Esophagus (tissue), 2 donors: Measurements from ENCODE around the gene ARAF. TPM values are rescaled to one million over a fixed set of nuclear protein-coding genes. Genes with fewer than 3 reads are reported as not detected.
A peak's percentile ranks its signal among the peaks of the same experiment; 100 is the strongest.
"Not testable (repeated sequence)": the region's sequence is repeated elsewhere in the genome, so short reads cannot be mapped to it uniquely, and the experiment has no call there.

Experiments
- H3K27ac ChIP-seq, 2 donors: one replicate each; pipeline ENCODE4 v1.5.1; 2013; ENCODE audit warnings: low read depth in 2 of 2, mild to moderate bottlenecking in 2 of 2, inconsistent platforms in 1 of 2, low read length in 1 of 2, moderate library complexity in 1 of 2
- H3K27me3 ChIP-seq, 2 donors: one replicate each; pipeline ENCODE4 v1.6.1; 2013; ENCODE audit warnings: low read length in 2 of 2, control low read depth in 1 of 2, mild to moderate bottlenecking in 1 of 2; ENCODE audit not compliant: insufficient read depth in 2 of 2, control insufficient read depth in 1 of 2
- H3K36me3 ChIP-seq, 2 donors: one replicate each; pipeline ENCODE4 v1.6.1; 2013; ENCODE audit warnings: low read length in 1 of 2; ENCODE audit not compliant: control insufficient read depth in 2 of 2, insufficient read depth in 2 of 2
- H3K4me1 ChIP-seq, 2 donors: one replicate each; pipeline ENCODE4 v1.6.1; 2013; ENCODE audit warnings: low read length in 1 of 2; ENCODE audit not compliant: control insufficient read depth in 2 of 2, insufficient read depth in 2 of 2
- H3K4me3 ChIP-seq, 2 donors: one replicate each; pipeline ENCODE4 v1.5.1; 2013; ENCODE audit warnings: low read length in 2 of 2, mild to moderate bottlenecking in 2 of 2, low read depth in 1 of 2, moderate library complexity in 1 of 2
- H3K9me3 ChIP-seq, 2 donors: one replicate each; pipeline ENCODE4 v1.6.1; 2013; ENCODE audit warnings: mild to moderate bottlenecking in 2 of 2, low read depth in 1 of 2, low read length in 1 of 2, moderate library complexity in 1 of 2; ENCODE audit not compliant: control insufficient read depth in 2 of 2, insufficient read depth in 1 of 2
- WGBS, 2 donors: extraction: QIAGEN DNeasy Blood & Tissue Kit; methylation state at CpG; one replicate each; pipeline ENCODE4 v1.1.7; 2013; 5-methylcytosine and 5-hydroxymethylcytosine counted together
- polyA plus RNA-seq, 2 donors: library from polyadenylated mRNA; stranded (reverse); fragments of 200-250 nt; gene quantifications; one replicate each; pipeline ENCODE4 v1.2.3, GENCODE V29; 2013
- donor health status: healthy with polysubstance abuse.
- donor health status: Bipolar disorder and iron deficiency.

ARAF gene
- 10 to 100 TPM; 20.9 to 24.3 TPM for polyA plus RNA-seq

DNA sequence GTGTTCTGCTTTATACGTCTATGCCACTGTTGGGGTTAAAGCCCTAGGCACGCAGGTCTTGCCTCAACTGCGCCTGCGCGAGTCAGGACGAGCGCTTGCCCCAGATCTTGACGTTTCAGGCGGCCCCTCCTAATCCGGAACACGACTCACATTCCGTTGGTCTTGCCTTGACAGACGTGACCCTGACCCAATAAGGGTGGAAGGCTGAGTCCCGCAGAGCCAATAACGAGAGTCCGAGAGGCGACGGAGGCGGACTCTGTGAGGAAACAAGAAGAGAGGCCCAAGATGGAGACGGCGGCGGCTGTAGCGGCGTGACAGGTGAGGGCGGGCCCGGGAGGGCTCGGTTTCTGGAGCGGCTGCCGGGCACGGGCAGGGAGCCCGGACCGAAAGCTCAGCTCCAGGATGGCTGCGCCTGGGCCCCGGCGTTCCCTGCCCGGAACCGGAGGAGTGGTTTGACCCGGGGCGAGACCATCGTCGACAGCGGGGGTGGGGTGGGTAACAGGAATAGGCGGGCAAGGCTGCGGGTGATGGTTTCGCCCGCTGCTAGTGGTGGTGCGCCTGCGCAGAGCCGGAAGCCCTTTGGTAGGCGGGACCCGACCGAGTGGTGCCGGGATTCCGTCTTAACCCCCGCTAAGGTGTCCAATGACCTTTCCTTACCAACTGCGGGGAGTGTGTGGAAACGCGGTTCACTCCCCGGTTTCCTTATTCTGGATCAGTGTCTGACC is at the start of gene ARAF:
ARAF (plus strand) TSS at position 272 of the 725 bp plus-strand sequence. CDS start 1,763 bp downstream, outside the sequence.
- WGBS, 2 donors: 1 to 27% methylated on average over 59 of the region's 59 CpGs
- H3K9me3 ChIP-seq: peaks cover 0 to 2% of the 10 kb centered on the region in 2 donors
- H3K4me1 ChIP-seq: no peaks in the 10 kb centered on the region

DNA sequence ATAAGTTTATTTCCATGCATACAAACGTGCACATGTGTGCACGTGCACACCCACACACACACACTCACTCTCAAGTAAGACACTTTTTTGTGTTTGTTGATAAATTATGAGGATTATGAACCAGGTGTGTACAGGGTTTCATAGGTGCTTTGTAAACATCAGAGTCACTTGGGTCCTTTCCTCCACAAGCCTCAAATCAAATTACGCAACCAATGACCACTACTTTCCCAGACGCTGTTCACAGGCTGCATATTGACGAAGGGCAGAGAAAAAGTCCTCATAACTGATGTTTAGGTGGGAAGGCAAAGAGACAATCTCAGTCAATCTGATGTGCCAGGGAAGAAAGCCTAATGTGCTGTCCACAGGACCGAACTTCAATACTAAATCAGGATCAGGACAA is 48.6 kb upstream of the ARAF start:
- not testable (repeated sequence) for H3K27ac ChIP-seq, H3K9me3 ChIP-seq, H3K36me3 ChIP-seq, H3K4me3 ChIP-seq, H3K27me3 ChIP-seq, H3K4me1 ChIP-seq
- WGBS, 2 donors: 79 to 84% methylated on average over 4 of the region's 6 CpGs

More for the DNA sequence above, at the start of gene ARAF:
- H3K27me3 ChIP-seq: no peaks in the 10 kb centered on the region
- peak within 1 kb of the TSS; percentile 93 to 98 for H3K27ac ChIP-seq
- H3K4me3 ChIP-seq: peak within 1 kb of the TSS; percentile 44 to 66
- peaks cover 4 to 5% of the 10 kb centered on the region in 2 donors for H3K36me3 ChIP-seq

- not testable (repeated sequence) for H3K36me3 ChIP-seq, H3K9me3 ChIP-seq, H3K4me1 ChIP-seq, H3K27ac ChIP-seq, H3K27me3 ChIP-seq
- peak overlapping the region; percentile 11 to 22 for H3K4me3 ChIP-seq
- WGBS, 2 donors: 5 to 29% methylated on average over 18 to 45 of the region's 70 CpGs
Measured at GRCh38 chrX:47513034-47513965, 47.7 kb upstream of the ARAF start.

- Histone ChIP-seq H3K9me3 (no peaks in the 10 kb centered on the region), H3K36me3 (no peaks in the 10 kb centered on the region), H3K4me3 (no peak overlapping the region), H3K27me3 (no peaks in the 10 kb centered on the region), H3K4me1 (no peaks in the 10 kb centered on the region), H3K27ac (no peak overlapping the region)
- WGBS, 2 donors: 72 to 78% methylated on average over 7 of the region's 7 CpGs
Measured at GRCh38 chrX:47514533-47515235, 46.3 kb upstream of the ARAF start.

DNA sequence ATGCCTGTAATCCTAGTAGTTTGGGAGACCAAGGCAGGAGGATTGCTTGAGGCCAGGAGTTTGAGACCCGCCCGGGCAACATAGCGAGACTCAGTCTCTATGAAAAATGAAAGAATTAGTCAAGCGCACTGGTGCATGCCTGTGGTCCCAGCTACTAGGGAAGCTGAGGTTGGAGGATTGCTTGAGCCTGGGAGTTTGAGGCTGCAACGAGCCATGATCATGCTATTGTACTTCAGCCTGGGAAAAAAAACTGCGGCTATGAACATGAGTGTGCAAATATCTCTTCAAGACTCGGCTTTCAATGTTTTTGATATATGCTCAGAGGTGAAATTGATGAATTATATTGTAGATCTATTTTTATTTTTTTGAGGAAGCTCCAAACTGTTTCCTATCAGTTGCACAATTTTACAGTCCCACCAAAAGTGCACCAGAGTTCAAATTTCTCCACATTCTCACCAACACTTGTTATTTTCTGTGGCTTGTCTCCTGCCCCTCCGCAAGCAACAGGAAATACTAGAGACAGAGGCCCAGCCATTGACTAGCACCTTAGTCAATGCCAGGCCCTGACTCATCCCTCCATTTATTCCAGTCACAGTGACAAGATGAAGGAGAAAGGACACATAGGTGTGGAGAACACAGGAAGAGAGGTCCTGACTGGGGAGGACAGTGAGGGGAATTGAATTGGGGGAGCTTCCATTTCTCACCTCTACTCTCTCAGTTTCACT is 44.9 kb upstream of the ARAF start:
- 81 to 88% methylated on average over 8 of the region's 8 CpGs for WGBS, 2 donors
- Histone ChIP-seq H3K27me3 (no peaks in the 10 kb centered on the region), H3K27ac (no peak overlapping the region), H3K4me1 (no peaks in the 10 kb centered on the region), H3K4me3 (no peak overlapping the region), H3K36me3 (no peaks in the 10 kb centered on the region), H3K9me3 (peaks cover 0 to 2% of the 10 kb centered on the region in 2 donors)

- H3K36me3 ChIP-seq: no peaks in the 10 kb centered on the region
- no peak overlapping the region for H3K4me3 ChIP-seq
- no peaks in the 10 kb centered on the region for H3K4me1 ChIP-seq
- H3K27me3 ChIP-seq: no peaks in the 10 kb centered on the region
- peaks cover 0 to 2% of the 10 kb centered on the region in 2 donors for H3K9me3 ChIP-seq
- 74 to 78% methylated on average over 3 of the region's 3 CpGs for WGBS, 2 donors
- H3K27ac ChIP-seq: no peak overlapping the region
Measured at GRCh38 chrX:47518144-47518543, 42.9 kb upstream of the ARAF start.

- 2 to 29% methylated on average over 32 to 33 of the region's 33 CpGs for WGBS, 2 donors
- no peaks in the 10 kb centered on the region for H3K27me3 ChIP-seq
- no peak overlapping the region for H3K27ac ChIP-seq
- no peaks in the 10 kb centered on the region for H3K36me3 ChIP-seq
- H3K4me1 ChIP-seq: no peaks in the 10 kb centered on the region
- H3K9me3 ChIP-seq: peaks cover 0 to 10% of the 10 kb centered on the region in 2 donors
- peak overlapping the region; percentile 42 to 48 for H3K4me3 ChIP-seq
Measured at GRCh38 chrX:47523297-47523696, 37.7 kb upstream of the ARAF start.

DNA sequence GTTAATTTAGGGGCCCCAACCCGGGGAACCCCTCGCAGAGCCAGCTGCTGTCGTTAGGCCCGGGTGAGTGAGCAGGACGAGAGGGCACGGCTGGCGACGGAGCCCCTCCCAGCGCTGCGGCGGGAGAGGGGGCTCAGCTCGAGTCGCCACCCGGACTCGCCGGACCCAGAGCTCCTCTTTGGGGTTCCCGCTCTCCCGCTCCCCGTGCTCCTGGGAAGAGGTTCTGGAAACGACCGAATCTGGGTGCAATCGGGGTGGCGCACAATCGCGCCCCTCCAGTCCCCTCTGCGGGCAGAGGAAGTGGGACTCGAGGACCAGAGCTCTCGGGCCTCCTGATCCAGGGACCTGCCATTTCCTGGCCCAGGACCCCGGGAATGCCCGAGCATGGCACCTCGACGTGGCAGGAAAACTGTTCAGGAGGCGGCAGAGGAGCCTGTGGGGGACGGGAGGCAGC is 37.3 kb upstream of the ARAF start:
- H3K36me3 ChIP-seq: no peaks in the 10 kb centered on the region
- H3K27ac ChIP-seq: no peak overlapping the region
- 3 to 27% methylated on average over 34 of the region's 34 CpGs for WGBS, 2 donors
- peaks cover 0 to 10% of the 10 kb centered on the region in 2 donors for H3K9me3 ChIP-seq
- no peaks in the 10 kb centered on the region for H3K4me1 ChIP-seq
- H3K27me3 ChIP-seq: no peaks in the 10 kb centered on the region
- H3K4me3 ChIP-seq: peak overlapping the region; percentile 42 to 48

DNA sequence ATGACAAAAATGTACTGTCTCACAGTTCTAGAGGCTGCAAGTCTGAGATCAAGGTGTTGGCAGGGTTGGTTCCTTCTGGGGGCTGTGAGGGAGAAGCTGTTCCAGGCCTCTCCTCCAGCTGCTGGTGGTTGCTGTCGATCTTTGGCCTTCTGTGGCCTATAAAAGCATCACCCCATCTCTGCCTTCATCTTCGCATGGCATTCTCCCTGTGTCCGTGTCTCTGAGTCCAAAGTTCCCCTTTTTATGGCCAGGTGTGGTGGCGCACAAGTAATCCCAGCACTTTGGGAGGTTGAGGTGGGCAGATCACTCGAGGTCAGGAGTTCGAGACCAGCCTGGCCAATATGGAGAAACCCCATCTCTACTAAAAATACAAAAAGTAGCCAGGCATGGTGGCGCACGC is 31.5 kb upstream of the ARAF start:
- Histone ChIP-seq H3K36me3 (no peaks in the 10 kb centered on the region), H3K4me3 (no peak overlapping the region), H3K4me1 (no peaks in the 10 kb centered on the region), H3K27ac (no peak overlapping the region), H3K27me3 (no peaks in the 10 kb centered on the region), H3K9me3 (no peaks in the 10 kb centered on the region)
- WGBS, 2 donors: 80 to 93% methylated on average over 8 of the region's 8 CpGs
